Adipose tissue (tissue), 3 donors: ENCODE results near the gene ADD1. TPM values are rescaled to one million over a fixed set of nuclear protein-coding genes. Genes with fewer than 3 reads are reported as not detected.

ENCODE experiments used
- H3K27ac ChIP-seq: one replicate; pipeline ENCODE4 v1.5.1; 2013; ENCODE audit warnings: low read depth, low read length
- WGBS, 3 donors: extraction: QIAGEN DNeasy Blood & Tissue Kit; methylation state at CpG; one replicate each; pipeline ENCODE4 v1.1.7; 2013; 5-methylcytosine and 5-hydroxymethylcytosine counted together
- polyA plus RNA-seq, 3 donors: library from polyadenylated mRNA; stranded (reverse); fragments of 200-250 nt; gene quantifications; one replicate each; pipeline ENCODE4 v1.2.3, GENCODE V29; 2013
- donor health status: healthy with polysubstance abuse.
- donor health status: Bipolar disorder and iron deficiency.
- donor health status: healthy.

The ADD1 gene
- polyA plus RNA-seq, 3 donors, result 66.5 to 270 (median 154) TPM

- H3K27ac ChIP-seq, result no peak overlapping the region
- 10 to 16% (median 11%) methylated on average over 36 to 65 of the region's 65 CpGs for WGBS, 3 donors
Observed at GRCh38 chr4:2817701-2818350, 25.8 kb upstream of the ADD1 start.

GRCh38 chr4:2818351-2818939 is 25.2 kb upstream of the ADD1 start:
- H3K27ac ChIP-seq, result no peak overlapping the region
- 5 to 6% (median 6%) methylated on average over 24 to 54 of the region's 54 CpGs for WGBS, 3 donors

- H3K27ac ChIP-seq, result no peak overlapping the region
Observed at GRCh38 chr4:2819244-2820215, 24.1 kb upstream of the ADD1 start.

GRCh38 chr4:2820216-2820982 is 23.2 kb upstream of the ADD1 start:
- no peak overlapping the region for H3K27ac ChIP-seq
- 88 to 93% (median 90%) methylated on average over 13 of the region's 13 CpGs for WGBS, 3 donors

More at GRCh38 chr4:2819244-2820215, 24.1 kb upstream of the ADD1 start:
- WGBS, 3 donors, result 83 to 88% (median 85%) methylated on average over 5 of the region's 5 CpGs

GRCh38 chr4:2822461-2823300 is 21.0 kb upstream of the ADD1 start:
- H3K27ac ChIP-seq, result no peak overlapping the region
- 93 to 95% (median 95%) methylated on average over 23 of the region's 23 CpGs for WGBS, 3 donors

- WGBS, 3 donors, result 87 to 93% (median 92%) methylated on average over 4 of the region's 4 CpGs
- no peak overlapping the region for H3K27ac ChIP-seq
Observed at GRCh38 chr4:2823301-2823670, 20.4 kb upstream of the ADD1 start.

- H3K27ac ChIP-seq, result no peak overlapping the region
- WGBS, 3 donors, result 72 to 84% (median 83%) methylated on average over 14 of the region's 14 CpGs
Observed at GRCh38 chr4:2823671-2824328, 19.8 kb upstream of the ADD1 start.

GRCh38 chr4:2824329-2824835 is 19.3 kb upstream of the ADD1 start:
- WGBS, 3 donors, result 88 to 94% (median 89%) methylated on average over 24 of the region's 24 CpGs
- no peak overlapping the region for H3K27ac ChIP-seq

GRCh38 chr4:2824836-2825381 is 18.7 kb upstream of the ADD1 start:
- WGBS, 3 donors, result 92 to 95% (median 93%) methylated on average over 14 to 17 of the region's 17 CpGs
- H3K27ac ChIP-seq, result no peak overlapping the region

GRCh38 chr4:2825740-2826139 is 17.9 kb upstream of the ADD1 start:
- H3K27ac ChIP-seq, result no peak overlapping the region
- WGBS, 3 donors, result 76 to 88% (median 83%) methylated on average over 13 of the region's 13 CpGs

GRCh38 chr4:2827071-2827873 is 16.4 kb upstream of the ADD1 start:
- WGBS, 3 donors, result 91 to 96% (median 92%) methylated on average over 28 to 31 of the region's 31 CpGs
- H3K27ac ChIP-seq, result no peak overlapping the region

- 84 to 88% (median 86%) methylated on average over 22 to 23 of the region's 24 CpGs for WGBS, 3 donors
Observed at GRCh38 chr4:2827874-2828751, 15.5 kb upstream of the ADD1 start.

GRCh38 chr4:2828758-2829181 is 14.9 kb upstream of the ADD1 start:
- H3K27ac ChIP-seq, result no peak overlapping the region
- 88 to 92% (median 89%) methylated on average over 17 of the region's 17 CpGs for WGBS, 3 donors

More at GRCh38 chr4:2827874-2828751, 15.5 kb upstream of the ADD1 start:
- H3K27ac ChIP-seq, result no peak overlapping the region

GRCh38 chr4:2829321-2829932 is 14.2 kb upstream of the ADD1 start:
- 92 to 94% (median 92%) methylated on average over 18 of the region's 18 CpGs for WGBS, 3 donors
- H3K27ac ChIP-seq, result no peak overlapping the region
